HEK293T (cell line): ENCODE data around the gene SUPT5H.

Experiments used
- ARNT ChIP-seq: fragments of 450-650 bp; IDR thresholded peaks from 2 replicates; pipeline ENCODE4 v1.6.1; 2017; ENCODE audit warnings: mild to moderate bottlenecking
- ELF4 ChIP-seq: fragments of 450-650 bp; IDR thresholded peaks from 2 replicates; pipeline ENCODE4 v1.6.1; 2017; ENCODE audit warnings: antibody characterized with exemption
- FOXA1 ChIP-seq: fragments of 450-650 bp; IDR thresholded peaks from 2 replicates; pipeline ENCODE4 v1.6.1; 2016; ENCODE audit warnings: mild to moderate bottlenecking
- FOXK2 ChIP-seq: fragments of 450-650 bp; IDR thresholded peaks from 2 replicates; pipeline ENCODE4 v1.6.1; 2016; ENCODE audit warnings: mild to moderate bottlenecking
- L3MBTL2 ChIP-seq: fragments of 450-650 bp; conservative IDR thresholded peaks from 2 replicates; pipeline ENCODE4 v1.6.1; 2016; ENCODE audit warnings: mild to moderate bottlenecking
- PKNOX1 ChIP-seq: fragments of 450-650 bp; IDR thresholded peaks from 2 replicates; pipeline ENCODE4 v1.6.1; 2016
- SP1 ChIP-seq: fragments of 450-650 bp; IDR thresholded peaks from 2 replicates; pipeline ENCODE4 v1.6.1; 2017
- TARDBP ChIP-seq: fragments of 450-650 bp; IDR thresholded peaks from 2 replicates; pipeline ENCODE4 v1.6.1; 2016

- TF ChIP-seq FOXA1 (no peak), ELF4 (no peak), TARDBP (no peak), L3MBTL2 (no peak), SP1 (no peak), ARNT (no peak), PKNOX1 (no peak), FOXK2 (no peak)
Measured at GRCh38 chr19:39498798-39499642, 53.6 kb downstream of the SUPT5H start, which contains the start of gene DLL3.
